Lower leg skin (tissue), 4 donors: Measurements from ENCODE around the gene PTX3. TPM values are rescaled to one million over a fixed set of nuclear protein-coding genes. Genes with fewer than 3 reads are reported as not detected.

Source experiments
- DNase-seq, 2 donors: peaks; one replicate each; pipeline ENCODE4 v3.0.0-alpha.2; 2019; ENCODE audit warnings: low spot score in 2 of 2
- H3K4me3 ChIP-seq: fragments of 200-600 bp; sonication (generic); 2 replicates; pipeline ENCODE4 v1.5.1; 2017; ENCODE audit warnings: mild to moderate bottlenecking, low read depth; ENCODE audit not compliant: poor library complexity, severe bottlenecking
- CTCF ChIP-seq, 3 donors: fragments of 450-650 bp; IDR thresholded peaks; one replicate each; pipeline ENCODE4 v1.5.1; 2016; ENCODE audit warnings: antibody characterized with exemption in 3 of 3, mild to moderate bottlenecking in 3 of 3, moderate library complexity in 2 of 3
- POLR2A ChIP-seq, 2 donors: fragments of 450-650 bp; IDR thresholded peaks; one replicate each; pipeline ENCODE4 v1.6.1; 2016 to 2017; ENCODE audit warnings: antibody characterized with exemption in 2 of 2, mild to moderate bottlenecking in 1 of 2, moderate library complexity in 1 of 2
- WGBS, 2 donors: methylation state at CpG; one replicate each; pipeline ENCODE4 v1.1.5; 2018; 5-methylcytosine and 5-hydroxymethylcytosine counted together
- intact Hi-C: fragments of 100-400 bp; cut with DNase I; formaldehyde crosslinking; loops from one replicate; pipeline ENCODE4 v1.15.0; 2023; ENCODE audit warnings: low total_unique reads
- total RNA-seq, 4 donors: library from RNA; depleted of rRNA; stranded (reverse); fragments of >200 nt; gene quantifications; one replicate each; pipeline ENCODE4 v1.1.0, GENCODE V29; 2016

PTX3 gene
- total RNA-seq, 4 donors from 2014 or later = 1.5 to 16.1 (median 9.4) TPM

DNA sequence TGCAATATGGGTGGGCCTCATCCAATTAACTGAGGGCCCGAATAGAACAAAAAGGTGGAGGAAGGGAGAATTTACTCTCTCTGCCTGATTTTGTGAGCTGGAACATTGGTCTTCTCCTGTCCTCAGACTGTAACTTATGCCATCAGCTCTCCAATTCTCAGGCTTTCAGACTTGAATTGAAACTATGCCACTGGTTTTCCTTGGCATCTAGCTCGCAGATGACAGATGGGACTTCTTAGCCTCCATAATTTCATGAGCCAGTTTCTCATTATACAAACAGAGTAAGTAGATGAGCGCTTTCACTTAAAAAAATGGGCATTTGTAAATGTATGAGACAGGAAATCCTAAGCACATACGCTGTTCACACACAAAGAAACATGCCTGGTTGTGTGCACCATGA, 8.7 kb upstream of the PTX3 start:
- DNase-seq = no peak

DNA sequence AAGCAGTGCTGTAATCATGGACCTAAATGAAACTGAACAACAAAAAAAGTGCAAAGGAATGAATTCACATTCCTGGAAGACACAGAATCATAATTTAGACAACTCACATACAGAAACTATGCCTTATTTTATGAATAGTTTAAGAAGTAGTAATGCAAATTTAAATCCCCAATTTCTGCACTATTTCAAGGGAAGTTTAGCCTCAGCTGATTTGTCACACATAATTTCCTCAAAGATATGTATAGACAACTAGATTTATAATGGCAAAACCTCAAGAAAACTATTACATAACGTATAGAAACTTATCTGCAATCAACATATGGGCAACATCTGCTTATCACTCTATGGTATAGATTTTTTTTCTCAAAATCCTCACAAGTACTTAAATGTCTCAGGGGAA, 7.8 kb upstream of the PTX3 start:
- no peak for DNase-seq
- intact Hi-C loops = no loop called here
- TF ChIP-seq POLR2A (IDR thresholded peaks at IDR 0.05) = no peak
- no peak for TF ChIP-seq CTCF (IDR thresholded peaks at IDR 0.05)
- WGBS, 2 donors = 55 to 77% methylated on average over 1 of the region's 1 CpG
- H3K4me3 ChIP-seq = no peak overlapping the region

More for the DNA sequence above, 8.7 kb upstream of the PTX3 start:
- intact Hi-C loops = no loop called here
- TF ChIP-seq POLR2A (IDR thresholded peaks at IDR 0.05) (no peak), CTCF (IDR thresholded peaks at IDR 0.05) (no peak)
- WGBS, 2 donors = 74 to 81% methylated on average over 4 of the region's 4 CpGs
- no peak overlapping the region for H3K4me3 ChIP-seq

DNA sequence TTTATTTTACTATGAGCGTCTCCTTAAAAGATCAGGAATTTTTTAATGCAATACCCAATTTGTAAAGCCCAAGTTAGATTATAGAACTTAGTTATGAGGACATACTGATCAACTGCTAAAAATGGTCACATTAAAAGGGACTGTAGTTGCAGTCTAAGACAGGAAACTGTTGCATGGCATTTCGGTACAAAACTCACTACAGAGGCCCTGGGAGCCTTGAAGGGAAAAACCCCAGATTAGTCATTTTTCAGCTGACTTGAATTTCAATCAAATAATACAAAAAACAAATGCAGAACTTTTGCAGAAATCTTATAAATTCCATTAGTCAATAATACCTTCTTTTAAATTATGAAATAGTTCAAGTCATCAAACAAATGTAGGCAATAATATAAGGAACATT, 6.9 kb upstream of the PTX3 start:
- no peak overlapping the region for H3K4me3 ChIP-seq
- no peak for DNase-seq
- no peak for TF ChIP-seq POLR2A (IDR thresholded peaks at IDR 0.05)
- TF ChIP-seq CTCF (IDR thresholded peaks at IDR 0.05) = no peak
- intact Hi-C loops = no loop called here
- WGBS, 2 donors = 55 to 59% methylated on average over 2 of the region's 2 CpGs

DNA sequence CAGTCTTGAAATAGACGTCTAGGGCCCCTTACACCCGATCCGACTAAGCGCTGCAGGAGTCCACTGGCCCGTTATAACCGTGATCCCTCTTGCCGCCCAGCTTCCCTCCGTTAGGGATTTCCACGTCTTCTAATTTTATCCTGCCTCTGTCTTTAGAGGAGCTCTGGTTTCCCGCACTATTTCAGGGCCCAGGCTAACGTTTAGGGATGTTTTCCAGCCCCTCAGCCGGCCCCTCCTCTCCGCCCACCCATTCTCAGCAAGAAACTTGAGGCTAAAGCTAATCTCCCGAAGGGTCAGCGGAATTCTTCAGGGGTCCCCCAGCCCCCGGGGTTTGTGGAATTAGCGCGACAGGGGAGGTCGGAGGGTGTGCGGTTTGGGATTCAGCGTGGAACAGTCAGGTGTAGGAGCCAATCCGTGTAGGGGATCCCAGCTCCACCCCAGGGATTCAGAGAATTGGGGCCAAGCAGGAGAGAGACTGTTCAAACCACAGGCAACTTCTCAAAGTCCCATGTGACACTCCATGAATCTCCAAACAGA, 1.6 kb downstream of the PTX3 start:
- intact Hi-C loops = no loop called here
- H3K4me3 ChIP-seq = peak overlapping the region; percentile 33
- TF ChIP-seq CTCF (IDR thresholded peaks at IDR 0.05) = no peak
- no peak for TF ChIP-seq POLR2A (IDR thresholded peaks at IDR 0.05)
- WGBS, 2 donors = 9 to 12% methylated on average over 22 of the region's 22 CpGs
- DNase-seq = no peak

DNA sequence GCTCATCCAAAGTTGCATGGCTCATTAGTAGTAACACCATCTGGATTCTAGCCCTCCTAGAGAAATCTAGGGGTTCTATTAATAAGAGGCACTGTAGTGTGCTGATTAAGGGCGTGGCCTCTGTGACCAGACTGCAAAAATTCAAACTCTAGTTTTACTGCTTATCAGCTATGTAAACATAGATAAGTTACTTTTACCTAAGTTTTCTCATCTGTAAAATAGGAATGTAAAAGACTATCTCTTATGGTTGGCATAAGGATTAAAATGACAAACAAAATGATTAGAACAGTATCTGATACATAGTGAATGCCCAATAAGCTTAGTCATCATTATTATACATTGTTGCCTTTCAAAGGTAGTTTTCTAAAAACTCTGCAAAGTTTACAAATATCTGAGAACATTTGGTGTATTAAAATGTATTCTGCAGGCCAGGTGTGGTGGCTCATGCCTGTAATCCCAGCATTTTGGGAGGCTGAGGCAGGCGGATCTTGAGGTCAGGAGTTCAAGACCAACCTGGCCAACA, 4.5 kb downstream of the PTX3 start:
- TF ChIP-seq CTCF (IDR thresholded peaks at IDR 0.05) = no peak
- TF ChIP-seq POLR2A (IDR thresholded peaks at IDR 0.05) = no peak
- intact Hi-C loops = no loop called here
- H3K4me3 ChIP-seq = no peak overlapping the region
- no peak for DNase-seq
- WGBS, 2 donors = 88 to 93% methylated on average over 2 of the region's 2 CpGs

- TF ChIP-seq POLR2A (IDR thresholded peaks at IDR 0.05) (no peak), CTCF (IDR thresholded peaks at IDR 0.05) (no peak)
- no peak overlapping the region for H3K4me3 ChIP-seq
- DNase-seq = no peak
- WGBS, 2 donors = 67 to 74% methylated on average over 2 of the region's 2 CpGs
- intact Hi-C loops = no loop called here
These were observed 6.1 kb downstream of the PTX3 start for GRCh38 chr3:157442729-157443128.
